ENCODE data around the gene CAPS. TPM values are rescaled to one million over a fixed set of nuclear protein-coding genes. Genes with fewer than 3 reads are reported as not detected.

CAPS gene
- polyA plus RNA-seq, 4 donors = 7.2 to 53.8 (median 23.4) TPM

DNA sequence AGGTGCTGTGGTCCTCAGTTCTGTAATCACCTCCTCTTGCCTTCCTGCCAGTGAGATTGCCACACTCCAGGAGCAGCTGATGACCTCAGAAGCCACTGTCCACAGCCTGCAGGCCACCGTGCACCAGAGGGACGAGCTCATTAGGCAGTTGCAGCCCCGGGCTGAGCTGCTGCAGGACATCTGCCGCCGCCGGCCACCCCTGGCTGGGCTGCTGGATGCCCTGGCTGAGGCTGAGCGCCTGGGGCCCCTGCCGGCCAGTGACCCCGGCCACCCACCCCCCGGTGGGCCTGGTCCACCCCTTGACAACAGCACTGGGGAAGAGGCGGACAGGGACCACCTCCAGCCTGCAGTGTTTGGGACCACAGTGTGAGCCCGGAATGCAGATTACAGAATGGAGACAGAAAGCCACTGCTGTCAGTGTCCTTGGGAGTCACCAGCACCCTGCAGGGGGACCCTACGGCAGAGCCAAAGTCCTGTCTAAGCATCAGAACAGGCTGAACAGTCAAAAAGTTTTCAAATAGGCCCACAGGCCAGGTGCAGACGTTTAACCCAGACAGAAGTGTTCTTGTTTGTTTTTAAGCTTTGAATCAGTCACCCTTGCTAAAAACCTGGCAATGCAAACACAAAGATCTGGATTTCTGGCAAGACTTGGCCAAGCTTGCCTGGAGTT, 5.1 kb upstream of the CAPS start:
- no peak for DNase-seq (ENCODE audit: low read depth in 4 of 4, low spot score in 3 of 4)

DNA sequence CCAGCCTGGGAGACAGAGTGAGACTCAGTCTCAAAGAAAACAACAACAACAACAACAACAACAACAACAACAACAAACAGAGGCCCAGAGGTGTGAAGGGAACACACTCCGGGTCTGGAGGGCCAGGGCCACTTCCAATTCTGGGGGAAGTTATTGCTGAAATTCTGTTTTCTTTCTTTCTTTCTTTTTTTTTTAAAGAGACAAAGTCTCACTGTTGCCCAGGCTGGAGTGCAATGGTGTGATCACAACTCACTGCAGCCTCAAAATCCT, 3.5 kb upstream of the CAPS start:
- no peak for DNase-seq (ENCODE audit: low read depth in 4 of 4, low spot score in 3 of 4)

DNA sequence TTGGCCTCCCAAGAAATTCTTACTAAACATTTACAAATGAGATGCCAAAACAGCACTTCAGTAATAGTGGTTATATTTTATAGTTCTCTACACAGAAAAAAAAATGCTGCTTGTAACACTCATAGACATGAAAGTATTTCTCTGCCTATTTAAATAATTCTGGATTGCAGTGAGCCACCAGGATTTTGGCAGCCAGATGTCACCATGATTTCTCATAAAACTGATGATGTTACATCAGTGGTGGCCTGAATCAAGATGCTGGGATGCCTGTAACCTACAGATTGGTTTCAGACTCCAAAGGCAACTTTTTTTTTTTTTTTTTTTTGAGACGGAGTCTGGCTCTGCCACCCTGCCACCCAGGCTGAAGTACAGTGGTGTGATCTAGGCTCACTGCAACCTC, 2.7 kb upstream of the CAPS start:
- DNase-seq (ENCODE audit: low read depth in 4 of 4, low spot score in 3 of 4) = no peak

DNA sequence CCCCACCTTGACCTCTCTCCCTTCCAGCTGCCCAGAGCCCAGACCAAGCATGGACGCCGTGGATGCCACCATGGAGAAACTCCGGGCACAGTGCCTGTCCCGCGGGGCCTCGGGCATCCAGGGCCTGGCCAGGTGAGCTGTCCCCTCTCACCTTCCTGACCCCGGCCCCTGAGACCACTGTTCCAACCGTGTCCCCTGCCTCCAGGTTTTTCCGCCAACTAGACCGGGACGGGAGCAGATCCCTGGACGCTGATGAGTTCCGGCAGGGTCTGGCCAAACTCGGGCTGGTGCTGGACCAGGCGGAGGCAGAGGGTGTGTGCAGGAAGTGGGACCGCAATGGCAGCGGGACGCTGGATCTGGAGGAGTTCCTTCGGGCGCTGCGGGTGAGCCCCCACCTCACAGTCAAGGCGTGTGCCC, 312 bp downstream of the CAPS start:
- no peak for DNase-seq (ENCODE audit: low read depth in 4 of 4, low spot score in 3 of 4)

DNA sequence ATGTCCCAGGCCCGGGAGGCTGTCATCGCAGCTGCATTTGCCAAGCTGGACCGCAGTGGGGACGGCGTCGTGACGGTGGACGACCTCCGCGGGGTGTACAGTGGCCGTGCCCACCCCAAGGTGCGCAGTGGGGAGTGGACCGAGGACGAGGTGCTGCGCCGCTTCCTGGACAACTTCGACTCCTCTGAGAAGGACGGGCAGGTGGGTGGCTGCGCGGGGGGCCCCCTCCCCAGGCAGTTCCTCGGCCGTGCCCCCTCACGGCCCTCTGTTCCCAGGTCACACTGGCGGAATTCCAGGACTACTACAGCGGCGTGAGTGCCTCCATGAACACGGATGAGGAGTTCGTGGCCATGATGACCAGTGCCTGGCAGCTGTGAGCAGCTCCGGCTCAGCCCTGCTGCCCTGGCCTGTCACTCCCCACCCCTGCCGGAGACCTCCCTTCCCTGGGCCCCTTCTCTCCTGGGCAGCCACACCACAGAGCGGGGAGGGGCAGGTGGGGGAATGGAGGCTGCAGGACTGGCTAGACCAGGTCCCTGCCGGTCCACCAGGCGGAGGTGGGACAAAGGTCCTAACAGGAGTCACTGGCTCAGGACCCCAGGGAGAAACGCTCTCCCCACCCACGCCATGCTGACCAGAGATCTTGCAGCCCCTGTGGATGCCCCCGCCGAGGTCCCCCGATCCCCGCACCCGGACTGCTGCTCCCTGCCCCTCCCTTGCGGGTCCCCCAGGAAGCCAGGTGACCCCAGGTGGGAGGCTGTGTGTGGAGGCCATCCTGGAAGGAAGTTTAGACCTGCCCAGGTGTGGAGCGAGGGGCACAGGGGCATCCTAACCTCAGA, 1.1 kb downstream of the CAPS start:
- DNase-seq (ENCODE audit: low read depth in 4 of 4, low spot score in 3 of 4) = no peak

DNA sequence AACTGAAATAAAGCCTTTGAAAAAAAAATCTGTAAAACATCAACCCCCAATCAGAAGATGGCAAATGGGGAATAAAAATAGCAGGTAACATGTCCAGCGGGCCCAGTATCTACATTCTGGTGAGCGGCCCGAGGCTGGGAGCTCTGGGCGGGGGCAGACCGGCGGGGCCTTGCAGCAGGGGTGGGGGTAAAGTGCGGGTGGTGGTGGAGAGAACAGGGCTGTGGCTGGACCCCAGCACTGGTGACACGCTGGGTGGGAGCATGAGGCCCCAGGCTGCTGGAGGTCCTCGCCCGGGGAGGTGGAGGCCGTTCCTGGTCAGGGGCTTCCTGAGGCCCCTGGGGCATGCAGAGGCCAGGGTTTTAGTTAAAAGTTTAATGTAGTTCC, 1.7 kb downstream of the CAPS start:
- DNase-seq (ENCODE audit: low read depth in 4 of 4, low spot score in 3 of 4) = no peak

DNA sequence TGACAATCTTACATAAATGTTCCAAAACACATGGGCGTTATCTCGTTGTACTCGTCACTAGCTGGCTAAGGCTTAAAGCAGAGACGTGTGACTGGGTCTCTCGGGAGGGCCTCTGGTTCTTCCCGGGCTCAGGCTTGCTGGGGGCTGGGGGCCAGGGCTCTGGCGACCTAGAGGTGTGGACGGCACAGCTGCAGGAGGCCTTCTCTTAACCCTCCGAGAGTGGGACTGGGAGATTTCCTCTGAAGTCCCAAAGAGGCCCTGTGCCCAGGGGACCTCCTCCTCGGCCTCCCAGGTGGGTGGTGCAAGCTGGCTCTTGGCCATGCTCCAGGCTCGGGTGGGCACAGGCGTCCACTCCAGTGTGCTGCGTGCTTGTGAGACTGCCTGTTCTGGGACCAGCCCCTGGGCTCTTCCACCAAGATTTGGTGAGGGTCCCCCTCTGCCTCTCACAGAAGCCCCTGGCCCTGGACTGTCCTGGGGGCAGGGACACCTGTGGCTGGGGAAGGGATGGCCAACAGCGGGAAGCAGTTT, 2.2 kb downstream of the CAPS start:
- DNase-seq (ENCODE audit: low read depth in 4 of 4, low spot score in 3 of 4) = no peak

DNA sequence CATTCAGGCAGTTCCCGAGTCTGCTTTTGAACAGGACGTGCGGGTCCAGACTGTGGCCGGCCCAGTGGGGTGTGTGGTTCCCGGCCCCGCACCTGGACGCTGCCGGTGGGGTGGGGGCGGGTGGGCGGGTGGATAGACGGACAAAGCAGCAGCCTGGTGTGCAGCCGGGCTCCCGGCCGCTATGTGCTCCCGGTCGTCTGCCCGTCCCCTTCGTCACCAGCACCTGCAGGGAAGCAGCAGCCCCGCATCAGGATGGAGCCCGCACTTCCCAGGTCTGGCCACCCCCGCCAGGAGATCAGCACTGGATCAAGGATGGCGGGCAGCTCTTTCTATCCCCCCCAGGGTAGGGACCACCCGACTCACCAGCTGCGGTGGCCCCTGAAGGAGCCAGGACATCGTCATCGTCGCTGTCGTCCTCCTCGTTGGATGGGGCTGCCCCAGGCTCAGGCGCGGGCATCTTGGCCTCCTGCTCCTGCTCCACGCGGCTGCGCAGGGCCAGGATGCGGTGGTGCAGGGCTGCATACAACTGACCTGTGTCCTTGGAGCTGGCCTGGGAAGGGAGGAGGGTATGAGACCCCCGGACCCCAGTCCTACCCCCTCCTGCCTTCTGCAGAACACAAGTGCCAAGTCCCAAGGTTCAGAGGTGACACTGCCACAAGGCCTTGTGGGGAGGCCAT, 3.5 kb downstream of the CAPS start:
- DNase-seq (ENCODE audit: low read depth in 4 of 4, low spot score in 3 of 4) = no peak

DNA sequence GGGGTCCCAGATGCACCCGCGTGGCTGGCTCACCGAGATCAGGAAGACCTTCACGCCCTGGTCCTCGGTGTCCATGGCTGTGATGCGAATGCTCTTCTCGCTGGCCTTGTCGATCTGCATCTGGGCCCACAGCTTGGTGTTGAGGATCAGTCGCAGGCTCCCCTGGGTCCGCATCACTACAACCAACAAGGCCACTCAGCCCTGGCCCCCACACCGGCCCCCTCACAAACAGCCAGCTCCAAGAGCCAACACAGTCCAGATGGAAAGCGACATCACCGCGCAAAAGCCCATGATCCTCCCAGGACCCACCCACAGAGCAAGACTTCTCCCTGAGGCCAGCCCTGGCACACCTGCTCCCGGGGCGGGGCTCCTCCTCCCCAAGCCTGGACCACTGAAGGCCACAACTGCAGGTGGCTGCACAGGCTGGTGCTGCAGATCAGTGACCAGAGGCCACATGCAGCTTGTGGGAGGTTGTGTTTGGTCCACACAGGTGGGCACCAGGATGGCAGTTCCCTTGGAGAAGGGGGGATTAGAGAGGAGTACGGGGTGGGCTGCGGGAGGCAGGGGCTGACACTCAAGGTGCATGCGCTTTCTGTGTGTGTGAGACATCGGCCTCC, 4.5 kb downstream of the CAPS start:
- no peak for DNase-seq (ENCODE audit: low read depth in 4 of 4, low spot score in 3 of 4)

DNA sequence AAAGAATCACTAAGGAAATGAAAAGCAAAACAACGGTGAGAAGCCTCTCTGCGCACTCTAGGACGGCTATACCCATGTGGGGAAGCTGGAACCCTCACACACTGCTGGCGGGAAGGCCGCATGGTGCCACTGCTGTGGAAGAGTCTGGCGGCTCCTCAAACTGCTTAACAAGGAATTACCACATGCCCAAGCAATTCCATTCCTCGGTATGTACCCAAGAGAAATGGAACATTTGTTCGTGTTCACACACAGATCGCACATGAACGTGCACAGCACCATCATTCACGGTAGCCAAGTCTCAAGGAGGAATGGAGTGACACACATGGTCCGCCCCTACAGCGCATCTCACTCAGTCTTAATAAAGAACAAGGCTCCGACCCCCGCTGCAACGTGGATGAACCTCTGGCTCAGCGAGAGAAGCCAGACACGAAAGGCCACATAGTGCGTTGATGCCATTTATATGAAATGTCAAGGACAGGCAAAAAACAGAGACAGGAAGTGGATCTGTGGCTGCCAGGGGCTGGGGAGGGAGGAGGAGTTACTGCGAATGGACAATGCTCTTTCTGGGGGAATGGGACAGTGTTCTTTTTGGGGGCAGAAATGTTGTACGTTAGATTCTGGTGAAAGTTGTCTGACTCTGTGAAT, 7.6 kb downstream of the CAPS start:
- no peak for DNase-seq (ENCODE audit: low read depth in 4 of 4, low spot score in 3 of 4)

DNA sequence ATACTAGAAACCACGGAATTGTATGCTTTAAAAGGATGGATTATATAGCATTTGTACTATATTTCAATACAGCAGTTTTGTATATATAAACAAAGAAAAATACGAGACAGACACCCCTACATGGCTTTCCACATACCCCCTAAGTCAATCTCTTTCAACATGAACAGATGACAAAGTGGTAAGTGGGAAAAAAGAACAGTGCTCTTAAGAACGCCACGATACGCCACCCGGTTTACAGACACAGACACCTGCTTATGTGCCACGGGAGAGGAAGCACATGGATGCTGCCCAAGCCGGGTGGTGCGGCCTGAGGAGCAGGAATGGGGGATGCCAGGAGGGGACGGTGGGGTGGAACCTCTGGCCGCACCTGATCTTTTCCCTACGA, 8.1 kb downstream of the CAPS start:
- no peak for DNase-seq (ENCODE audit: low read depth in 4 of 4, low spot score in 3 of 4)

DNA sequence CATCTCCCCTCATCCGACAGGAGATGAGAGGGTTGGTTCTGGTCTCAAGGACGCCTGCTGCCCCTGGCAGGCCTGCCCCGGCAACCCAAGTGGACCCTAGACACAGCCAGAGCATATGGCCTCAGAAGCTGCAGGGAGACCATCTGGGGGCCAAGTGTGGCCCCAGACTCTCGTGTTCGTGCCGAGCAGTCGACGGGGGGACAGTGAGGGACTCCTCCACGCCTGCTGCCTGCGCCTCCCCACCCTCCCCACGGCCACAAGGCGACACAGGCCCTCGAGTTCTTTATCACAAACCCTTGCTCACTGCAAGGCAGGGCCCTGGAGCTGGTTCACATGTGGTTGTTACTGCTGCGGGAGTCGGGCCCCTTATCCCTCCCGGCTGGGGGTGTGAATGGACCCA, 9.3 kb downstream of the CAPS start:
- no peak for DNase-seq (ENCODE audit: low read depth in 4 of 4, low spot score in 3 of 4)

DNA sequence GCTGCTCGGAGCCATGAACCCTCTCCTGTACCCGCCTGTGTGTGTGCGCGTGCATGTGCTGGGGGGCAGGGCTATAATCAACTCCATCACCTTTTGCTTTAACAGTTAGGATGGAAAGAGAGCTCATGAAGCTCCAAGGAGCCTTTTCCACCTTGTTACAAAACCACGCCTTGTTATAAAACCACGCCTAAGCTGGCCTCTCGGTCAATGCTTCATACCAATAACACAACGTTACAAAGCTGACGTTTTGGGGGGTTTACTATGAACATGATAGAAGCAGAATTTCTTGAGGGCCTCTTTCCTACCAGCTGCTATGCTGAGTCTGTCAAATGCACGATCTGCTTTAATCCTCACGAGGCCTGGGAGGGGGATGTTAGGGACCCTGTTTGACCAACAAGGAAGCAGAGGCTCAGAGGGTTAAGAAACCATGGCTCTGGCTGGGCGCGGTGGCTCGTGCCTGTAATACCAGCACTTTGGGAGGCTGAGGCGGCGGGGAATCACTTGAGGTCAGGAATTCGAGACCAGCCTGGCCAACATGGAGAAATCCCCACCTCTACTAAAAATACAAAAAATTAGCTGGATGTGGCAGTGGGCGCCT, 11.9 kb downstream of the CAPS start:
- DNase-seq (ENCODE audit: low read depth in 4 of 4, low spot score in 3 of 4) = no peak

DNA sequence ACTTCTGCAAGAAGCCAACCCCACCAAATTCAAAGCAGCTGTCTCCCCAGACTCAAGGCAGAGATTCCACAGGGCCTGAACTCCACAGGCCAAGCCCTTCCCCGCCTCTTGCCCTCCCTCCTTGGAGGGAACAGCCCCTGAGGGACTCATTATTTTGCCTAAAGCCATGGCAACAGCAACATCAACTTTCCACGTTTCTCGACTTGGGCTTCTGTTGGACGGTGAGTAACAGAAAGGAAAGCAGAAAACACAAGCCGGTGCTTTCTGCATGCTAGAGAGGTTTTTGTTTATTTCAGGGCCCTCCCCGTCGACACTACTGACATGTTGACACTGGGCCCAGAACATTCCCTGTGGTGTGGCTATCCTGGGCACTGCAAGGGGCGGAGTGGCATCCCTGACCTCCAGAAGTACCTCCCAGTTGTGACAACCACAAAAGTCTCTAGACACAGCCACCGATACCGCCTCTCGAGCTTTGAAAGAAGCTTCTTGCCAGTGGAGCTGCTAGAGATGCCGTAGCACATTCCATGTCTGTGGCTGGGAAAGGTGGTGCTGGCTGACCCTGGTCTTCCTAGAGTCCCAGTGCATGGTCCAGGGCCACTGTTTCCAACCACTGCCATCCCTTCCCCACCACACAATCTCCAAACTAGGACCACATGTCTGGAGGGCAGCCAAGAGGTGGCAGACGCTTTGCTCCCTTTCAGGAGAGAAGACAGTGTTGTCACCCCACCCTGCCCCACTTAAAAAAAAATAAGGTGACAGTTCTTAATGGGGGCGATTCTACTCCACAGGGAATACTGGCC, 12.8 kb downstream of the CAPS start:
- DNase-seq (ENCODE audit: low read depth in 4 of 4, low spot score in 3 of 4) = no peak

DNA sequence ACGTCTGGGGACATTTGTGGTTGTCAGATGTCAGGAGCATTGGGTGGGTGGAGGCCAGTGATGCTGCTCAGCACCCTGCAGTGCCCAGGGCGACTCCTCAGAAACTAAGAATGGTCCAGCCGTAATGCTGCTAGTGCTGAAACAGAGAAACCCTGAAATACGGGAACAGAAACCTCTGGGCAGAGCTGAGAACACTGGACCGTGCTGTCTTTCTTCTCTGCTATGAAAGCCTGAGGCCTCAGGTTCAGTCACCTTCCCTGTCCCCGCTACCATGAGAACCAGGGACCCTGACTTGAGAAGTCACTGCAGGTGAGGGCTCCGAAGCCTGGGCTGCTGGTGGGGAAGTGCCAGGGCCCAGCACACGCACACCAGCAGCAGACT, 13.4 kb downstream of the CAPS start:
- DNase-seq (ENCODE audit: low read depth in 4 of 4, low spot score in 3 of 4) = no peak

DNA sequence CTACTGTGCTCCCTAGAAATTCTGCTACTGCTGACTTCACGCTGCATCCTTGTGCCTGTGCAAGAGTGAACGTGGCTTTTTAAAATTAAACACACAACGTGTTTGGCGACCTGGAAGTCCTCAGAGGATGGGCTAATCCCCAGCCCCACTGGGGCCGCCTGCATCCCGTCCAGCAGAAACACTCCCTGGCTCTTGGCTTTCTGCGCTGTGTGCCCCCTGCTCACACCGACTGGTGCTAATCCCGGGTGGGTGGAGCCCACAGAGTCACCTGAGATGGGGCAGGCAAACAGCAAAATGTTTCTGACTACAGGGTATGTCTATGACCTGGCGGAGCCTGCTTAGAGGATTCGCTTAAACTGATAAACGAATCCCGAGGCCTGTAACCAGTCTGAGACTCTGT, 15.1 kb downstream of the CAPS start:
- DNase-seq (ENCODE audit: low read depth in 4 of 4, low spot score in 3 of 4) = no peak

DNA sequence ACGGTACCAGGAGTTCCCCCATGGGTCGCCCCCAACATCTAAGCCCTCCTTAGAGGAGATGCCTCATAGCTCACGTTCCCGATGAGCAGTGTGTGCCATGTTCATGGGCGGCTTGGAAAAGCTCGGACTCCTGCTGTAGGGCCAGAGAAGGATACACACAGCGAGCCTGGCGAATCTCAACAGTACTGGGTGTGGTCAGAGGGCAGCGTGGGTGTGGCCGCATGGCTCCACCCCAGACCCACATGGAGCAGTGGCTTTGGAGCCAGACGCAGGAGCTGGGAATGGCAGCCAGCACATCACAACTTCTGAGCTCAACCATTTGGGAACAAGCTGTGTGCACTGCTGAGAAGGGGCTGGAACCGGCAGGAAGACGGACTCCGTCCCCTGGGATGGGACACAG, 15.6 kb downstream of the CAPS start:
- no peak for DNase-seq (ENCODE audit: low read depth in 4 of 4, low spot score in 3 of 4)

DNA sequence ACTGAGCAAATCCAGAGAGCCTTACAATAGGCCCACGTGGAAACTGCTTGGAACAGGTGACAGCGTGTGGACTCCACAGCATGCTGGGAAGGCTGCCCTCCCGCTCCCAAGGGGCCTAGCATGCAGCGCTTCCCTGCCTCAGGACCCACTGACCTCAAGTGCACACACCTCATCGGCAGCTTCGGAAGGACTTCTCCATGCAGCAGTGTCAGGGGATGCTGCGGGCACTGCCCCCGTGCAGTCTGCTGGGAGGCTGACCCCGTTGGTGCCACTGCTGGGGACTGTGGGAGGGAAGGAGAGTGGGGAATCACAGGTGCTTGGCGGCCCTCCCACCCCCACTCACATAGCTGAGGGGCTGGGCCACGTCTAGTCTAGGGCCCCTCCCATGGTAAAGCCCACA, 17.2 kb downstream of the CAPS start:
- DNase-seq (ENCODE audit: low read depth in 4 of 4, low spot score in 3 of 4) = no peak

DNA sequence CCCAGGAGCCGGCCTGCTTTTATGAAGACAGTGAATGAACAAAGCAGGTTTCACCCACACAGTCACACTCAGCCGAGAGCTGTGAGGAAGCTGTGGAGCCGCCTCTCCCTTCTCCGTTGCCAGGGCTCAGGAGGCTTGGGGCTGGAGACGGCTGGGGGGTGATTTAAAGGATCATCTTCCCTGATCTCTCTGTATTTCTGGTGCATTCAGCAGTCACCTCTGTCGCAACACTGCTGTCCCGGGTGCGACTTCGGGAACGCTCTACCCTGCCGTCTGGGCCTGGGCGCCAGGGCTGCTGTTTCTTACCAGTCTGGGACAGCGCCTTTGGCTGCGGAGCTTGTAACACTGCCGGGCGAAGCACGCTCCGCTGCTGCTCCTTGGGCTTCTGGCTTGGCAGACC, 18.1 kb downstream of the CAPS start:
- DNase-seq (ENCODE audit: low read depth in 4 of 4, low spot score in 3 of 4) = no peak

Data from left renal pelvis (tissue), 4 donors.